Fibroblast of mammary gland (primary cell): Measurements from ENCODE around the gene TNS3.
A peak's percentile ranks its signal among the peaks of the same experiment; 100 is the strongest.

Experiments used
- DNase-seq: peaks from one replicate; pipeline ENCODE4 v3.0.0-alpha.2; 2010; ENCODE audit warnings: low read depth
- H3K4me3 ChIP-seq: 2 replicates; pipeline ENCODE4 v1.5.1; 2011; ENCODE audit warnings: low read depth, mild to moderate bottlenecking, low read length, moderate library complexity; ENCODE audit not compliant: control insufficient read depth
- TF ChIP-seq, protein P1 (sequence below): conservative IDR thresholded peaks from 2 replicates; pipeline ENCODE4 v1.5.1; 2011; ENCODE audit warnings: low read depth, low read length, inconsistent platforms; ENCODE audit not compliant: control insufficient read depth, insufficient read depth

TNS3 gene

DNA sequence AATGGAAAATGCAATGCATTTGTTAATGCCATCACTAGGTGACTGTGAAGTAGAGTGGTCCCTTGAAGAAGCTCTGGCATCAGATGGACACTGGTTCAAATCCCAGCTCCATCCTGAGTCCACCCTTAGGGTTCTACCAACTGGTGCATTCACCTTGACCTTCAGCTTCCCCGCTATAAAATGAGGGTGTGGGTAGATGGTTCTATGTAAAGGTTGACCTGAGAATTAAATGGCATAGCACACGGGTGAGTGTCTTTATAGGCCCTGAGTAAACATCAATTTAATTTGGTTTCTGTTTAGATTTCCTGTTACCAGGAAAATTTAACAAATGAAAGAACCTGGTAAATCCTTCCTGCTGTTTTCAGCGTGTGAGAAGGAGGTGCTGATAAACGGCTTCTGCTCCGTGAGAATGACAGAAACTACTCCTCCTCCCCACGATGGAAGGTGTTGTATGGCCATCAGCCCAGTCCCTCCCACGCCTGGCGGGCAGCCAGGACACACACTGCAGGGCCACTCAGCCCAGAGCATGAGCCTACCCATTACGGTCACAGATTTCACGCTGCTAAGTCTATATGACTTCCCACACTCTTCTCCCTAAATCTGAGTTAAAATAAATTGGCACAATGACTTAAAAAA lies 210.1 kb downstream of the TNS3 start:
- DNase-seq, result peak; percentile 47
- no peak overlapping the region for H3K4me3 ChIP-seq
- TF ChIP-seq, protein P1, sequence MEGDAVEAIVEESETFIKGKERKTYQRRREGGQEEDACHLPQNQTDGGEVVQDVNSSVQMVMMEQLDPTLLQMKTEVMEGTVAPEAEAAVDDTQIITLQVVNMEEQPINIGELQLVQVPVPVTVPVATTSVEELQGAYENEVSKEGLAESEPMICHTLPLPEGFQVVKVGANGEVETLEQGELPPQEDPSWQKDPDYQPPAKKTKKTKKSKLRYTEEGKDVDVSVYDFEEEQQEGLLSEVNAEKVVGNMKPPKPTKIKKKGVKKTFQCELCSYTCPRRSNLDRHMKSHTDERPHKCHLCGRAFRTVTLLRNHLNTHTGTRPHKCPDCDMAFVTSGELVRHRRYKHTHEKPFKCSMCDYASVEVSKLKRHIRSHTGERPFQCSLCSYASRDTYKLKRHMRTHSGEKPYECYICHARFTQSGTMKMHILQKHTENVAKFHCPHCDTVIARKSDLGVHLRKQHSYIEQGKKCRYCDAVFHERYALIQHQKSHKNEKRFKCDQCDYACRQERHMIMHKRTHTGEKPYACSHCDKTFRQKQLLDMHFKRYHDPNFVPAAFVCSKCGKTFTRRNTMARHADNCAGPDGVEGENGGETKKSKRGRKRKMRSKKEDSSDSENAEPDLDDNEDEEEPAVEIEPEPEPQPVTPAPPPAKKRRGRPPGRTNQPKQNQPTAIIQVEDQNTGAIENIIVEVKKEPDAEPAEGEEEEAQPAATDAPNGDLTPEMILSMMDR, result no peak

DNA sequence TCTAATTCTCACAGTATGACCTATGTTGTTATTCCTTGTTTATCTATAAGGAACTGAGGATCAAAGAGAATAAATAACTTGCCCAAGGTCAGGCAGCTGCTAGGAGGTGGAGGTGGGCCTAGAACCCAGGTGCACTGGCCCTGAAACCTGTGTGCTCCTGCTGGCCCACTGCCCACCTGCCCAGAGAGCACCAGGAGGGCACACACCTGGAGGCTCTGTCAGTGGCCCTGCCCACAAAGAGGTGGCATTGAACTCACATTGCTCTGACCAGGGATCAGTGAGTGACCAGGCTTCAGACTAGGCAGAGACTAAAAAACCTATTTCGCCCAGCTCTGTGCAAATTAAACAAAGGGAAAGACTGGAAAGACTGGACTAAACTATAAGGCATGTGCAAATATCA lies 210.6 kb downstream of the TNS3 start:
- DNase-seq, result no peak
- H3K4me3 ChIP-seq, result no peak overlapping the region
- TF ChIP-seq, protein P1, result no peak

DNA sequence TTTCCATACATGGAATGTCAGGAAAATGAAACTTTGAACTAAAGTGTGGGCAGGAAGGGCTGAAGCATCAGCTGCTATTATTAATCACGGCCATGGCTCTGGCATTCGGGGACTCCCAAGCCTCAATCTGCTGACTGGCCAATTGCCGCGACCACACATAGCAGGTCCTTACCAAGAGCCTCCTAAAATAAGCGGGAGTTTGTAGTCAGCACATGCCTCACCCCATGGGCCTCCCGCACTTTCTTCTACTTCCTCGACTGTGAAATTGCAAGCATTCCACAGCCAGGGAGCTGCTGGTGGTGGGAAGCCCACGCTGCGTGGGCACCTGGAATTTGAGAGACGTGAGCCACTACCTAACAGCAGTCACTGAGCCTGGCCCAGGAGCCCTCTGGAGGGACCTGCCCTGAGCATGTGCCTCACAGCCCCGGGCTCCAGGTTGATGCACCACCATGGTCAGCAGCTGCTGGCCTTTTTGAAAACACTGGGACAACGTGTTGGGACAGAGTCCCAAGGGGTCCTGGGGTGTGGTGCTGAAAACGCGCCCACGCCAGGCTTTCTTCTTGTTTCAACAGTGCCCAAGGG lies 211.4 kb downstream of the TNS3 start:
- no peak overlapping the region for H3K4me3 ChIP-seq
- TF ChIP-seq, protein P1, result no peak
- no peak for DNase-seq

DNA sequence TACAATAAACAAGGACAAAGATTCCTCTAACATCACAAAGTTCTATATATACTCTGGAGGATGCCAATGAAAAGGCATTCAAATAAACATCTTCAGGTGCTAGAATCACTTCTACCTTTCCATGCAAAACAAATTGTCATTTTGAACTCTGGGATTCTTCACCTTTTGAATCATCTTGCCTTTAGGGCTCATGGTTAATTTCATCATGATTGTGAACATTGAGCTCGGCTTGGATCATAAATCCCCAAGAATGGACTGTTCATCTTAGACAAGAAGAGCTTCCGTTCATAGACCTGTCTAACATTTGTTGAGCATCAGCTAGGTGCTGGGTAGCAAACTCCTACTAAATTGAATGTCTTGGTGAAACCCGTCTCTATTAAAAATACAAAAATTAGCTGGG lies 212.2 kb downstream of the TNS3 start:
- TF ChIP-seq, protein P1, result no peak
- DNase-seq, result no peak
- H3K4me3 ChIP-seq, result no peak overlapping the region

DNA sequence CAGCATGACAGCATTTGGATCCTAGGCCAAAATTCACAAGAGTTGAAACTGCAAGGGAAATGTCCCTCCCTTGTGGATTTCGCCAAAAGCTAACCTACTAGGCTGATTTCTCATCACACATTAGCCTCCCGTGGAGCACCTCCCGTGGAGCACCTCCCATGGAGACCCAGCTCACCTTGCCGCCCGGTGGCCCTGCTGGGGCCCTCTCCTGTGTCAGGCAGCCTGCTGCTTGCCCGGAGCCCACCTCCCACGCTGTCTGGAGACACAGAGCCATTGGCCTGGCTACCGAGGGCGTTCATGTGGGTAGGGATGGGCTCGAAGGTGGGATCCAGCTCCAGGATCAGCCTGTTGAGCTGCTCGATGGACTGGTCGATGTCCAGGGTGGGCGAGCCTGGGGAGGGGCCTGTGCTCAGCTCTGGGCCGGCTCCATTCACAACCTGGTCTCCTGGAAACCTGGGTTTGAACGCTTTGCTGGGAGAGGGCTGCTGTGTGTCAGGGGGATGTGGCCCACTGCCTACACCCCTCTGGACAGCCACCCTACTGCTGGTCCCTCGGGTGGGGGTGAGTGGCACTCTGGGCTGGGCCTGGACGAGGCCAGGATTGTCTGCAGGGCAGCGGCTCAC lies 213.6 kb downstream of the TNS3 start:
- no peak overlapping the region for H3K4me3 ChIP-seq
- TF ChIP-seq, protein P1, result no peak

DNA sequence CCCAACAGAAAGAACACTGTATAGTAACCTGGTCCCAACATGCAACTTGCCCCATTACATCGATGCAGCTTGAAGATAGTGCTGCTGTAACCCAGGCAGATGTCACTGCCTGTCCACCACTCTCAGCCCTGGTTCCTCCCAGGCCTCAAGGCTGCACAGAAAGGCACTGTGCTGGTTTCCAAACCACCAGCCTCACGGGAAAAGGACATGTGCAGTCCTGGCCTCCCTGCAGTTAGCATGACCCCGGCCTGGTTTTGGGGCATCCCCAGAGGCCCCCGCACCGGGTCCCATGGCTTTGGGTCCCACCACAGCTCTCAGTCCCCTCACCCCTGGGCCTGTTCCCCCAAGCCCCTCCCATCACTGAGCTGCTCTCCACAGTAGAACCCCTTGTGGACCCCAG lies 214.5 kb downstream of the TNS3 start:
- H3K4me3 ChIP-seq, result no peak overlapping the region
- no peak for DNase-seq
- TF ChIP-seq, protein P1, result no peak

More for the DNA sequence above, 213.6 kb downstream of the TNS3 start:
- DNase-seq, result no peak
